ENCODE results near the gene ARAP1. TPM values are rescaled to one million over a fixed set of nuclear protein-coding genes. Genes with fewer than 3 reads are reported as not detected.

Gene ARAP1
- total RNA-seq, 2 donors from 2014 or later, result 74.0 to 83.8 TPM

DNA sequence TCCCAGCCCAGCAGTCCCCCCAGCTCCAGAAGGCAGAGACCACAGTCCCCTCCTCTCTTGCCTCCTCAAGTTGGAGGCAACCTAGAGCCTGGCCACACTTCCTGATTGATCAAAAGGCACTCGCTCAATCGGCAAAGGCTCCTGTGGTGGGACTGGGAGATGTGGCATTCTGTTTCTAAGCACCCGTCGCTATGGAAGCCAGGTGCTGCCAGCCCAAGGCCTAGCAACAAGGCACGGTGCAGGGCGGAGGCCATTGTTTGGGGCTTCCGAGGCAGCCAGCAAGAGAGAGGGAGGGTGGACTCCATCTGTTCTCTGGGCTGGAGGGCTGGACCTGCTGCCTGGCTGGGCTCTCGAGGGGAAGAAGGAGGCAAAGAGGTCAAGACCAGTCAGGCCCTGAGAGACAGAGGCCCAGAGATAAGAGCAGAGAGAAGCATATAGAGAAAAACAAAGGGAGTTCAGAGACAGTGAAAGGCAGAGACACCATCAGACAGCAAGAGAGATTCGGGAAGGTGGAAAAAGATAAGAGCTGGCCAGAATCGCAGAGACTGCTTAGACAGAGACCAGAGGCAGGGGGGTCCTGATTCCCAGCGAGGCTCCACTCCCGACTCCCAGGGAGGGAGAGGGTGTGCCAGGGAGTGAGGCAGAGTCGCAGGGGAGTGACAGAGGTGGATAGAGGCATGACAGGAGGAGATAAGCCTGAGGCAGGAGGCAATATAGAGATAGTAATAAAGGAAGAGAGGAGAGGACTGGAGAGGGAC lies 99.2 kb downstream of the ARAP1 start:
- H3K36me3 ChIP-seq, result no peaks in the 10 kb centered on the region
- DNase-seq (ENCODE audit: low spot score), result no peak

DNA sequence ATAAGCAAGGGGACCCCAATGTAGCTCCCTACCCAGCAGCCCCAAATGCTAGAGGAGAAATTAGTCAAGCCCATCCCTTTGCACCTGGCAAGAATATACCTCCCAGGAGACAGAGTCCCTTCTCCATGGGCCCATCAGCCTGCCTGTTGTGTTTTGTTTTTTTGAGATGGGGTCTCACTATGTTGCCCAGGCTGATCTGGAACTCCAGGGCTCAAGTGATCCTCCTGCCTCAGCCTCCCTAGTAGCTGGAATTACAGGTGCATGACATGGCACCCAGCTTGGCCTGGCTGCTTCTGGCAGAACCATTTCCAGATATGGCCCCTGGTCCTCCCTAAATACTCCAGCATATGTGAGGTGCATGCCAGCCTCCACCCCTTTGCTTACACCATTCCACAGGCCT lies 100.1 kb downstream of the ARAP1 start:
- Histone ChIP-seq H3K27me3 (no peaks in the 10 kb centered on the region), H3K4me3 (no peak overlapping the region), H3K9me3 (no peaks in the 10 kb centered on the region), H3K4me1 (no peaks in the 10 kb centered on the region), H3K36me3 (no peaks in the 10 kb centered on the region), H3K27ac (no peak overlapping the region)
- TF ChIP-seq, protein P1, sequence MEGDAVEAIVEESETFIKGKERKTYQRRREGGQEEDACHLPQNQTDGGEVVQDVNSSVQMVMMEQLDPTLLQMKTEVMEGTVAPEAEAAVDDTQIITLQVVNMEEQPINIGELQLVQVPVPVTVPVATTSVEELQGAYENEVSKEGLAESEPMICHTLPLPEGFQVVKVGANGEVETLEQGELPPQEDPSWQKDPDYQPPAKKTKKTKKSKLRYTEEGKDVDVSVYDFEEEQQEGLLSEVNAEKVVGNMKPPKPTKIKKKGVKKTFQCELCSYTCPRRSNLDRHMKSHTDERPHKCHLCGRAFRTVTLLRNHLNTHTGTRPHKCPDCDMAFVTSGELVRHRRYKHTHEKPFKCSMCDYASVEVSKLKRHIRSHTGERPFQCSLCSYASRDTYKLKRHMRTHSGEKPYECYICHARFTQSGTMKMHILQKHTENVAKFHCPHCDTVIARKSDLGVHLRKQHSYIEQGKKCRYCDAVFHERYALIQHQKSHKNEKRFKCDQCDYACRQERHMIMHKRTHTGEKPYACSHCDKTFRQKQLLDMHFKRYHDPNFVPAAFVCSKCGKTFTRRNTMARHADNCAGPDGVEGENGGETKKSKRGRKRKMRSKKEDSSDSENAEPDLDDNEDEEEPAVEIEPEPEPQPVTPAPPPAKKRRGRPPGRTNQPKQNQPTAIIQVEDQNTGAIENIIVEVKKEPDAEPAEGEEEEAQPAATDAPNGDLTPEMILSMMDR (IDR thresholded peaks at IDR 0.05), result no peak
- DNase-seq (ENCODE audit: low spot score), result no peak

More for the DNA sequence above, 99.2 kb downstream of the ARAP1 start:
- Histone ChIP-seq H3K9me3 (no peaks in the 10 kb centered on the region), H3K4me3 (no peak overlapping the region), H3K27me3 (no peaks in the 10 kb centered on the region), H3K27ac (no peak overlapping the region), H3K4me1 (no peaks in the 10 kb centered on the region)
- TF ChIP-seq, protein P1 (IDR thresholded peaks at IDR 0.05), result no peak

DNA sequence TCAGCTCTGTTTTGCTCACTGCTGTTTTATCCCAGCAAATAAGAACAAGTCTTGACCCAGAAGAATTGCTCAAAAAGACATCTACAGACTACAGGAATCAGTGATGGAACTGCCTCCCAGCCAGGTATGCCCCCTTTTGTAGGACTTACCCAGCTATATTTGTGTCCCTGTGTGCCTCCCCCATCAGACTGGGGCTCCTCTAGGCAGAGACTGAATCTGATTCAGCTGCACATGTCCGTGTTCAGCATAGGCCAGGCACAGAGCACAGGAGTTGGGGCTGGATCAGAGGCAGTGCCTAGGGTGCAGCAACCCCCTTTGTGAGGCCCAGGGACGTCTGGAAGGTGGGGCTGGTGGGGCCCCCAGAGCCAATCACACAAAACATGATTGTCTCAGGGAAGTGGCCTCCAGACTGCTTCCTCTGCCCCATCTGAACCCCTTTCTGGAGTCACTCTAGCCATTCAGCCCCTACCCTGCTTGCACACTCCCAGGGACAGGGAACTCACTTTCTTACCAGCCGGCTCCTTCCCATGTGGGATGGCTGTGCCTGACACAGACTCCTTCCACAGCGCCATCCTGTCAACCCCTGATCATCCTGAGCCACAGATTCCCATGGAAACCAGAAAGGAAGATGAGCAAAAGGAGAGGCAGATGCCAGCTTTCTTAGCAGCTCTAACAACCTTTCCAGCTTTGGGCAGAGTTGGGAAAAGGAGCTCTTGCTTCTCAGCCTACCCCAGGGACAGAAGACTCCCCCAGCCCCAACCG lies 102.8 kb downstream of the ARAP1 start:
- TF ChIP-seq, protein P1 (IDR thresholded peaks at IDR 0.05), result no peak
- H3K4me3 ChIP-seq, result no peak overlapping the region
- no peaks in the 10 kb centered on the region for H3K9me3 ChIP-seq
- H3K4me1 ChIP-seq, result no peaks in the 10 kb centered on the region
- no peaks in the 10 kb centered on the region for H3K27me3 ChIP-seq
- H3K36me3 ChIP-seq, result no peaks in the 10 kb centered on the region
- no peak overlapping the region for H3K27ac ChIP-seq
- DNase-seq (ENCODE audit: low spot score), result no peak

DNA sequence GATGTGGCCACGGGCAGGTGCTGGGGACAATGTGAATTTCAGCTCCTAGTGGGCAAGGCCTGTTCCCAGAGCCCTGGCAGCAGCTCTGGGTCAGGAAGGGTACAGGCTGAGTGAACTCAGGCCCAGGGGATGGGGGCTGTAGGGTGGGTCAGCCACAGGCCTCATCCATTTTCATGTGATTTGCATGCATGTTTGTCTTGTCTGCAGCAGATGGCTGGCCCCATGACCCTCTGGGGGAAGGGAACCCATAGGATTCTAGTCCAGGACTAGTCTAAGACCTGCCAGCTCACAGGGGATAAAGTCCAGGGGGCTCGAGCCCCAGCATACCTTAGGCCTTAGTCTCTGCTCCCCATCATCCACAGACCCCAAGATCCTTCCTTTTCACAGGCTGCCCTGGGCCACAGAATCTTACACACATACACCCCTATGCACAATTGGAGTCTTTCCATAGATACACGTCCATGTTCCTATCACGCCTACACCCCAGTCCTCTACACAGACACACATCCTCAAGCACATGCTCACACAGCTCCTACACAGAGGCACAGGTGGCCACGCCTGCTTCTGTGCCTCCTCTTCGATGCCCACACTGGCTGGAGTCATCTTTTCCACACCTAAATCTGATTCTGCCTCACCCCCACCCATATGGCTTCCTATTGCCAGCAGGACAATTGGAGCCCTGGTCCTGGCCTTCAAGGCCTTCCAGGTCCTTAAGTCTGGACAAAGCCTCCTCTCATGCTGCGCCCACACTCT lies 103.6 kb downstream of the ARAP1 start:
- TF ChIP-seq, protein P1 (IDR thresholded peaks at IDR 0.05), result no peak
- no peaks in the 10 kb centered on the region for H3K36me3 ChIP-seq
- DNase-seq (ENCODE audit: low spot score), result no peak
- no peaks in the 10 kb centered on the region for H3K27me3 ChIP-seq
- H3K4me3 ChIP-seq, result no peak overlapping the region
- H3K4me1 ChIP-seq, result peaks cover 0 to under 1% of the 10 kb centered on the region in 2 donors
- no peak overlapping the region for H3K27ac ChIP-seq
- no peaks in the 10 kb centered on the region for H3K9me3 ChIP-seq

DNA sequence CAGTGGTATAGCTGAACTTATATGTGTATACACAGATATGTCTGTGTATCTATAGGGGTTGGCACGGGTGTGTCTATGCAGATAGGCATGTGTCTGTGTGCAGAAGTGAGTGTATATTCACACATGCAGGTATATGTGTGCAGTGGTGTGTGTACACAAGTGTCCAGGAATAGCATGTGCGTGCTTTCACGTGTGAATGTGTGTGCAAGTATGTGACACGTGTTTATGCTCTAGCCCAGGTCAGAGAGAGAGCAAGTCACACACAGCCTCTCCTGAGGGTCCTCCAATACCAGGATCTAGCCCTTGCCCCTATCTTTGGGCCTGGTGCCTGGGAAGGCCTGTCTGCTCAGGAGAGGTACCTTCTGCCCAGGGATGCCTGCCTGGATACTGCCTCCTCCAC lies 104.3 kb downstream of the ARAP1 start:
- Histone ChIP-seq H3K4me1 (peaks cover 0 to 8% of the 10 kb centered on the region in 2 donors), H3K27me3 (no peaks in the 10 kb centered on the region), H3K4me3 (no peak overlapping the region), H3K36me3 (no peaks in the 10 kb centered on the region), H3K9me3 (no peaks in the 10 kb centered on the region), H3K27ac (no peak overlapping the region)
- TF ChIP-seq, protein P1 (IDR thresholded peaks at IDR 0.05), result no peak
- DNase-seq (ENCODE audit: low spot score), result no peak

Measured in right atrium auricular region (tissue), 2 donors.